BE2C (cell line): Measurements from ENCODE around the gene USP8.
"Not testable (repeated sequence)": the region's sequence is repeated elsewhere in the genome, so short reads cannot be mapped to it uniquely, and the experiment has no call there.

Experiments
- DNase-seq: peaks from one replicate; pipeline ENCODE4 v3.0.0-alpha.2; 2020
- H3K27me3 ChIP-seq: fragments of 250-450 bp; sonication (Bioruptor Pico); 2 replicates; pipeline ENCODE4 v1.5.1; 2020; ENCODE audit warnings: mild to moderate bottlenecking
- H3K36me3 ChIP-seq: fragments of 250-450 bp; sonication (Bioruptor Pico); 2 replicates; pipeline ENCODE4 v1.5.1; 2020; ENCODE audit warnings: mild to moderate bottlenecking
- H3K4me1 ChIP-seq: fragments of 250-450 bp; sonication (Bioruptor Pico); 2 replicates; pipeline ENCODE4 v1.5.1; 2020
- H3K4me3 ChIP-seq: 2 replicates; pipeline ENCODE4 v1.5.1; 2011; ENCODE audit warnings: low read depth, low read length
- H3K9me3 ChIP-seq: fragments of 250-450 bp; sonication (Bioruptor Pico); 2 replicates; pipeline ENCODE4 v1.5.1; 2020
- CTCF ChIP-seq: IDR thresholded peaks from 2 replicates; pipeline ENCODE4 v1.5.1; 2012; ENCODE audit warnings: mild to moderate bottlenecking, low read depth, low read length

Gene USP8

GRCh38 chr15:50418041-50418583 lies 6.1 kb upstream of the USP8 start:
- H3K4me1 ChIP-seq, result peaks cover 2% of the 10 kb centered on the region; the same call in 1 of the 2 replicates
- H3K36me3 ChIP-seq, result no peaks in the 10 kb centered on the region
- H3K9me3 ChIP-seq, result no peaks in the 10 kb centered on the region; the same call in 1 of the 2 replicates
- H3K4me3 ChIP-seq, result no peak overlapping the region
- no peak for TF ChIP-seq CTCF
- no peaks in the 10 kb centered on the region for H3K27me3 ChIP-seq
- DNase-seq, result peak; percentile 69

- Histone ChIP-seq H3K36me3 (no peaks in the 10 kb centered on the region; the same call in 1 of the 2 replicates), H3K4me1 (no peaks in the 10 kb centered on the region), H3K4me3 (peak overlapping the region; percentile 87), H3K9me3 (no peaks in the 10 kb centered on the region), H3K27me3 (no peaks in the 10 kb centered on the region)
- no peak for TF ChIP-seq CTCF
- no peak for DNase-seq
Observed at GRCh38 chr15:50425219-50425618, 1.0 kb downstream of the USP8 start.

- not testable (repeated sequence) for DNase-seq, H3K36me3 ChIP-seq, H3K27me3 ChIP-seq, H3K4me1 ChIP-seq, H3K9me3 ChIP-seq
- peak overlapping the region; percentile 87 for H3K4me3 ChIP-seq
Observed at GRCh38 chr15:50425678-50426246, 1.6 kb downstream of the USP8 start.

- no peak overlapping the region for H3K4me3 ChIP-seq
- no peaks in the 10 kb centered on the region for H3K9me3 ChIP-seq
Observed at GRCh38 chr15:50426428-50426827, 2.2 kb downstream of the USP8 start.

GRCh38 chr15:50431204-50431603 lies 7.0 kb downstream of the USP8 start:
- H3K36me3 ChIP-seq, result peaks cover 12% of the 10 kb centered on the region
- H3K9me3 ChIP-seq, result no peaks in the 10 kb centered on the region
- H3K4me1 ChIP-seq, result peaks cover 5% of the 10 kb centered on the region
- H3K27me3 ChIP-seq, result no peaks in the 10 kb centered on the region
- H3K4me3 ChIP-seq, result no peak overlapping the region
- DNase-seq, result no peak
- no peak for TF ChIP-seq CTCF

More at GRCh38 chr15:50426428-50426827, 2.2 kb downstream of the USP8 start:
- peaks cover 5% of the 10 kb centered on the region for H3K4me1 ChIP-seq
- TF ChIP-seq CTCF, result no peak
- no peak for DNase-seq
- H3K27me3 ChIP-seq, result no peaks in the 10 kb centered on the region
- H3K36me3 ChIP-seq, result no peaks in the 10 kb centered on the region; the same call in 1 of the 2 replicates

- Histone ChIP-seq H3K27me3 (no peaks in the 10 kb centered on the region), H3K4me1 (peaks cover 5% of the 10 kb centered on the region), H3K4me3 (no peak overlapping the region), H3K9me3 (no peaks in the 10 kb centered on the region), H3K36me3 (peaks cover 12% of the 10 kb centered on the region)
- no peak for DNase-seq
- no peak for TF ChIP-seq CTCF
Observed at GRCh38 chr15:50432230-50432629, 8.0 kb downstream of the USP8 start.
